Measurements from ENCODE around the gene PTPN11. TPM values are rescaled to one million over a fixed set of nuclear protein-coding genes. Genes with fewer than 3 reads are reported as not detected.

The PTPN11 gene
- total RNA-seq, 1 donor, result 133 TPM

DNA sequence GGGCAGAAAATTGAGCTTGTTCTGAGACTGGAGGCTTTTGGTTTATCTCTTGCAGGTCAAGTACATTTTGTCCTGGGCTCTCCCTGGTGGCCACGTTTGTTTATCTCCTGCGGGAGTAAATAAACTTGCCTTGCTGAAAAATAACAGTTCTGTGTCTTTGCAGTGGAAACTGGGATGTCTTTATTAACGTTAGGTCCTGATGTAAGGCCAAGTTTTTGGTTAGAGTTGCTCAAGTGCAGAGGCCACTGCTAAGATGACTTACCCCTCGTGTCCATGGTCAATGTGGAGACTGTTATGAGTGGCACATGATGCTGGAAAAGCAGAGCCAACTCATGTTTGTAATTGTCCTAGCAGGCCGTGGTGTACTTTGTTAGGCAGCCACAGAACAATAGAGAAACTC lies 3.8 kb downstream of the PTPN11 start:
- H3K4me3 ChIP-seq (ENCODE audit: low read depth, low read length), result no peak overlapping the region
- TF ChIP-seq, protein P1, sequence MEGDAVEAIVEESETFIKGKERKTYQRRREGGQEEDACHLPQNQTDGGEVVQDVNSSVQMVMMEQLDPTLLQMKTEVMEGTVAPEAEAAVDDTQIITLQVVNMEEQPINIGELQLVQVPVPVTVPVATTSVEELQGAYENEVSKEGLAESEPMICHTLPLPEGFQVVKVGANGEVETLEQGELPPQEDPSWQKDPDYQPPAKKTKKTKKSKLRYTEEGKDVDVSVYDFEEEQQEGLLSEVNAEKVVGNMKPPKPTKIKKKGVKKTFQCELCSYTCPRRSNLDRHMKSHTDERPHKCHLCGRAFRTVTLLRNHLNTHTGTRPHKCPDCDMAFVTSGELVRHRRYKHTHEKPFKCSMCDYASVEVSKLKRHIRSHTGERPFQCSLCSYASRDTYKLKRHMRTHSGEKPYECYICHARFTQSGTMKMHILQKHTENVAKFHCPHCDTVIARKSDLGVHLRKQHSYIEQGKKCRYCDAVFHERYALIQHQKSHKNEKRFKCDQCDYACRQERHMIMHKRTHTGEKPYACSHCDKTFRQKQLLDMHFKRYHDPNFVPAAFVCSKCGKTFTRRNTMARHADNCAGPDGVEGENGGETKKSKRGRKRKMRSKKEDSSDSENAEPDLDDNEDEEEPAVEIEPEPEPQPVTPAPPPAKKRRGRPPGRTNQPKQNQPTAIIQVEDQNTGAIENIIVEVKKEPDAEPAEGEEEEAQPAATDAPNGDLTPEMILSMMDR (IDR thresholded peaks at IDR 0.05; ENCODE audit: insufficient read depth, low read length), result no peak
- DNase-seq (ENCODE audit: low read depth), result peak; percentile 21

DNA sequence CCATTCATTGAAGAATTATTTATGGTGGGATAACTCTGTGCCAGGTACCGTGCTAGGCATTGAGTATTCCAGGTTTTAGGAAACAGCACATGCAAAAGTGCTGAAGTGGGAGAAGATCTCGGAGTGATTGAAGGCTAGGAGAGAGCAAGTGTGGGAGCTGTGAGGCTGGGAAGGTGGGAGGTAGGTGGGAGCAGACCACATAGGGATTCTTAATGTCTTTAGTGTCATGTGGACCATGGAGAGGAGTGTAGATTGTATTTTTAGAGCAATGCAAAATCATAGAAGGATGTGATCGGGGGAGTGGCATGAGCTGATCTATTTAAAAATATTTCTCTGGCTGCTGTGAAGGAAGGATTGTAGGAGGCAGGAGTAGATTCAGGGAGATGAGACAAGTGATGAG lies 5.4 kb downstream of the PTPN11 start:
- no peak overlapping the region for H3K4me3 ChIP-seq (ENCODE audit: low read depth, low read length)
- TF ChIP-seq, protein P1 (IDR thresholded peaks at IDR 0.05; ENCODE audit: insufficient read depth, low read length), result no peak
- no peak for DNase-seq (ENCODE audit: low read depth)

DNA sequence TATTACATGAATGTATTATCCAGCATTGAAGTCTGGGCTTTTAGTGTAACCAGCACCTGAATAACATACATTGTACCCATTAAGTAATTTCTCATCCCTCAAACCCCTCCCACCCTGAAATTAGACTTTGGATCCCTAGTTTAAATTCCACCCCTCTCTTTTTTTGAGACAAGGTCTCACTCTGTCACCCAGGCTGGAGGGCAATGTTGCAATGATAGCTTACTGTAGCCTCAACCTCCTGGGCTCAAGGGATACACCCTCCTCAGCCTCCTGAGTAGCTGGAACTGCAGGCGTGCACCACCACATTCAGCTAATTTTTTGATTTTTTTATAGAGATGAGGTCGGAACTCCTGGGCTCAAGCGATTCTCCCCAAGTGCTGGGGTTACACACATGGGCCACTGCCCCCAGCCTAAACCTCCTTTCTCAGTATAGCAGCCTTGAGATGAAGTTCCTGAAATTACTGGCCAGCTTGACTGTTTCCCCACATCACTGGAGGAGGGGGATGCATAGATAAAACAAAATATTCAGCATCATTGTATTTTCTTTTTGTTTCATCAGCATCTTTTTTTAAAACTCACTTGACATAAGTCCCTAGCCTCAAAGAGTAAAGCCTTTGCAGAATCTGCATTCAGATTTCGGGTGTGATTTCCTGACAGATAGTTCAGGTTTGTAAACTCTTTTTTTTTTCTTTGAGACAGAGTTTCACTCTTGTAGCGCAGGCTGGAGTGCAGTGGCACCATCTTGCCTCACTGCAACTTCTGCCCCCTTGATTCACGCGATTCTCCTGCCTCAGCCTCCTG lies 7.0 kb downstream of the PTPN11 start:
- no peak overlapping the region for H3K4me3 ChIP-seq (ENCODE audit: low read depth, low read length)
- TF ChIP-seq, protein P1 (IDR thresholded peaks at IDR 0.05; ENCODE audit: insufficient read depth, low read length), result no peak
- no peak for DNase-seq (ENCODE audit: low read depth)

DNA sequence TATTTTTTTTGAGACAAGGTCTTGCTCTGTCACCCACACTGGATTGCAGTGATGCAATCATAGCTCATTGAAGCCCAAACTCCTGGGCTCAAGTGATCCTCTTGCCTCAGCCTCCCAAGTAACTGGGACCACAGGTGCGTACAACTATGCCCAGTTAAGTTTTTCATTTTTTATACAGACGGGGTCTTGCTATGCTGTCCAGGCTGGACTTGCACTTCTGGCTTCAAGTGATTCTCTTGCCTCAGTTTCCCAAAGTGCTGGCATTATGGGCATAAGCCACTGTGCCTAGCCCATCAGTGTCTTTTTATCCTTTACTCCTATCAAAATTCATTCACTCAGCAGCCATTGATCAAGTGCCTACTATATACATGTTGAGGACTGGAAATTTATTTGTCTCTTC lies 9.0 kb downstream of the PTPN11 start:
- TF ChIP-seq, protein P1 (IDR thresholded peaks at IDR 0.05; ENCODE audit: insufficient read depth, low read length), result no peak
- no peak for DNase-seq (ENCODE audit: low read depth)
- H3K4me3 ChIP-seq (ENCODE audit: low read depth, low read length), result no peak overlapping the region

DNA sequence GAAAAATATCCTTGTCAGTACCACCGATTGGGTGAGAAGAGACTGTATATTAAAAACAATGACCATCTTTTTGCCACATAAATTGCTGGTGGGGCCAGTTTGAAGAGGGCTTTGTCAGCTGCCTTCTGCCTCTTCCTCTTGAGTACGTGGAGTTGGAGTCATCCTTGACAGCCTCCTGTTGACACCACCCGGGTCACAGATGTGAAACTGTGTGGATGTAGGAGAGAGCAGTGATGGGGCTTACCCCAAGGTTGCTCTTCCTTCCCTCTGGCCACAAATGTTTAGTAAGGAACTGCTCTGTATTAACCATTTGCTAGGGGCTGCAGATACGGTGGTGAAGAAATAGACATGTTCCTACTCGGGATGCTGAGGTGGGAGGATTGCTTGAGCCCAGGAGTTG lies 12.2 kb downstream of the PTPN11 start:
- H3K4me3 ChIP-seq (ENCODE audit: low read depth, low read length), result no peak overlapping the region
- TF ChIP-seq, protein P1 (IDR thresholded peaks at IDR 0.05; ENCODE audit: insufficient read depth, low read length), result no peak
- DNase-seq (ENCODE audit: low read depth), result no peak

DNA sequence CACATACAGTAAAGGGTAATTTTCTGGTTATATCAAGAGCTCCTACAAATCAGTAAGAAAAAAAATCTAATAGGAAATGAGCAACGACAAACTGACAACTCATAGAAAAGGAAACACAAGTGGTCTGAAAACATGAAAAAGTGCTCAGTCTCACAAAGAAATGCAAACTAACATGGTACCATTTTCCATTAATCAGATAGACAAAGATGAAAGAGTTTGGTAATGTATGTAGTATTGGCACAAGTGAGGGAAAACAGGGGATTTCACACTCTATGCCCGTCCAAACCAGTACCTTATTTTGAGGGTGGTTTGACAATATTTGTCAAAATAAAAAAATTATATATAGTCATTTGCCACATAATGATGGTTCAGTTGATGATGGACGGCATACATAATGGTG lies 13.2 kb downstream of the PTPN11 start:
- H3K4me3 ChIP-seq (ENCODE audit: low read depth, low read length), result no peak overlapping the region

More for the DNA sequence above, 13.2 kb downstream of the PTPN11 start:
- TF ChIP-seq, protein P1 (IDR thresholded peaks at IDR 0.05; ENCODE audit: insufficient read depth, low read length), result no peak
- no peak for DNase-seq (ENCODE audit: low read depth)

Data from fibroblast of the aortic adventitia (primary cell).